Naive thymus-derived CD4-positive, alpha-beta T cell (primary cell): ENCODE results near the gene SLC7A7. TPM values are rescaled to one million over a fixed set of nuclear protein-coding genes. Genes with fewer than 3 reads are reported as not detected.
"Not testable (repeated sequence)": the region's sequence is repeated elsewhere in the genome, so short reads cannot be mapped to it uniquely, and the experiment has no call there.

Source experiments
- ATAC-seq: fragments of 150-1000 bp; cut with Tn5 transposase; 2 replicates; pipeline ENCODE4 v1.10.0; 2021; ENCODE audit warnings: mild to moderate bottlenecking, moderate library complexity
- CTCF ChIA-PET: fragments of 350-600 bp; sonication (Branson Sonifier 250); formaldehyde crosslinking; loops from one replicate; lab custom pipeline; 2021; ENCODE audit warnings: antibody characterized with exemption; lab: Charles Lee
- POLR2A ChIA-PET: fragments of 350-600 bp; sonication (Branson Sonifier 250); formaldehyde crosslinking; loops from one replicate; lab custom pipeline; 2021; ENCODE audit warnings: antibody characterized with exemption, inconsistent platforms; lab: Charles Lee
- DNase-seq, 9 donors: peaks; one replicate each; pipeline versions ENCODE4 v3.0.0 to v3.0.0-alpha.2; 2020 to 2022; ENCODE audit warnings: mixed read lengths in 1 of 9
- H3K27ac ChIP-seq: one replicate; pipeline ENCODE4 v1.7.0; 2013; ENCODE audit warnings: mild to moderate bottlenecking, low read depth, low read length, moderate library complexity
- H3K27me3 ChIP-seq, 2 donors: one replicate each; pipeline ENCODE4 v1.7.0; 2013; ENCODE audit warnings: low read length in 2 of 2, mild to moderate bottlenecking in 2 of 2, moderate library complexity in 2 of 2; ENCODE audit not compliant: control insufficient read depth in 2 of 2, insufficient read depth in 2 of 2
- H3K36me3 ChIP-seq, 3 experiments: 1 replicate in 2 of 3; 2 replicates in 1 of 3; pipeline ENCODE4 v1.7.0; 2013; ENCODE audit warnings: low read length in 3 of 3, mild to moderate bottlenecking in 3 of 3, moderate library complexity in 1 of 3; ENCODE audit not compliant: insufficient read depth in 3 of 3, control insufficient read depth in 2 of 3
- H3K4me1 ChIP-seq, 2 donors: one replicate each; pipeline ENCODE4 v1.7.0; 2013; ENCODE audit warnings: low read length in 2 of 2, mild to moderate bottlenecking in 2 of 2, moderate library complexity in 1 of 2; ENCODE audit not compliant: control insufficient read depth in 2 of 2, insufficient read depth in 2 of 2
- H3K4me3 ChIP-seq: 2 replicates; pipeline ENCODE4 v1.7.0; 2013; ENCODE audit warnings: mild to moderate bottlenecking, low read length
- H3K9me3 ChIP-seq, 3 experiments: 1 replicate in 2 of 3; 2 replicates in 1 of 3; pipeline ENCODE4 v1.7.0; 2013; ENCODE audit warnings: low read length in 3 of 3; ENCODE audit not compliant: control insufficient read depth in 2 of 3
- H3K27ac Mint-ChIP-seq, 9 donors: one replicate each; pipeline ENCODE4 v1.8.0; 2020 to 2022; ENCODE audit warnings: mixed read lengths in 9 of 9, mild to moderate bottlenecking in 8 of 9, moderate library complexity in 5 of 9, inconsistent platforms in 2 of 9
- H3K27me3 Mint-ChIP-seq, 5 donors: one replicate each; pipeline ENCODE4 v1.8.0; 2021 to 2022; ENCODE audit warnings: mixed read lengths in 5 of 5, mild to moderate bottlenecking in 1 of 5
- H3K36me3 Mint-ChIP-seq, 5 donors: one replicate each; pipeline ENCODE4 v1.8.0; 2020 to 2022; ENCODE audit warnings: mixed read lengths in 5 of 5, mild to moderate bottlenecking in 3 of 5, inconsistent platforms in 1 of 5
- H3K4me1 Mint-ChIP-seq, 7 donors: one replicate each; pipeline ENCODE4 v1.8.0; 2020 to 2022; ENCODE audit warnings: mixed read lengths in 7 of 7, mild to moderate bottlenecking in 3 of 7, inconsistent platforms in 1 of 7
- H3K4me3 Mint-ChIP-seq, 10 donors: one replicate each; pipeline ENCODE4 v1.8.0; 2020 to 2022; ENCODE audit warnings: mild to moderate bottlenecking in 10 of 10, mixed read lengths in 10 of 10, moderate library complexity in 6 of 10, inconsistent platforms in 2 of 10
- H3K9me3 Mint-ChIP-seq, 11 donors: one replicate each; pipeline ENCODE4 v1.8.0; 2020 to 2022; ENCODE audit warnings: mixed read lengths in 11 of 11, mild to moderate bottlenecking in 4 of 11, inconsistent platforms in 1 of 11, moderate library complexity in 1 of 11
- intact Hi-C, 2 donors: fragments of 100-400 bp; cut with micrococcal nuclease; formaldehyde crosslinking; loops; one replicate each; pipeline ENCODE4 v1.15.1; 2023
- polyA plus RNA-seq, 2 donors: library from polyadenylated mRNA; unstranded; fragments of 300-500 nt; fragmentation: Illumina TruSeq; gene quantifications; one replicate each; pipeline ENCODE4 v1.2.3, GENCODE V29; 2021
- total RNA-seq, 6 experiments: library from RNA in 5 of 6; stranded (reverse) in 5 of 6; gene quantifications; 1 replicate in 5 of 6; 2 replicates in 1 of 6; pipeline ENCODE4 v1.2.3 and lab custom pipeline; 2021 to 2026

Gene SLC7A7
- total and polyA plus RNA-seq, 7 experiments from 2014 or later, result 1.1 to 71.1 (median 1.8) TPM

DNA sequence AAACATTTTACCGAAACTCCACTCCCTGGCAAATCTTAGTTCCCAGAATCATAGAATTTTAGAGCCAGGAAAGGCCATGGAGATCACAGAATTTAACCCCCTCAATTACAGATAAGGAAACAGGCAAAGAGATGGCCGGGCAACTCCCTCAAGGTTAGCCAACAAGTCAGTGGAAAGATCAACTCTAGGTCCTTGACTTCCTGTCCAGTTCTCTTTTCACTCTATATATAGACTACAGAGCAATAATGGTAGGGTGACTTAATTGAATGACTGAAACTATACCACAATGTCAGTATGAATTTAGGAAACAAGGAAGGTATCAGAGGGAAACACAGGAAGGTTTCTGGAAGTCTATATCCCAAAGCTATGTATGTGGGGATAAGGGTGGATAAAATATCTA is 37.2 kb downstream of the SLC7A7 start:
- H3K9me3 ChIP-seq, result no peaks in the 10 kb centered on the region
- H3K4me1 ChIP-seq, result no peaks in the 10 kb centered on the region
- H3K27ac ChIP-seq, result no peak overlapping the region
- ChIA-PET CTCF (no interaction called here), POLR2A (interaction anchor here (2.0 kb wide), 1 partner anchor 11 kb away, joined by 7 read pairs; the partner anchor contains the start of gene OXA1L)
- peaks cover 0 to 10% (median 0%) of the 10 kb centered on the region in 7 donors for H3K4me1 Mint-ChIP-seq
- H3K4me3 ChIP-seq, result no peak overlapping the region
- H3K36me3 ChIP-seq, result peaks cover 0 to 13% (median 0%) of the 10 kb centered on the region in 3 experiments
- H3K27ac Mint-ChIP-seq, result no peak overlapping the region
- no peaks in the 10 kb centered on the region for H3K27me3 ChIP-seq
- no peaks in the 10 kb centered on the region for H3K9me3 Mint-ChIP-seq
- H3K4me3 Mint-ChIP-seq, result no peak overlapping the region
- no peaks in the 10 kb centered on the region for H3K27me3 Mint-ChIP-seq
- intact Hi-C loops, result no loop called here
- ATAC-seq (no peak), DNase-seq (no peak)
- H3K36me3 Mint-ChIP-seq, result peaks cover 4 to 16% (median 13%) of the 10 kb centered on the region in 5 donors

DNA sequence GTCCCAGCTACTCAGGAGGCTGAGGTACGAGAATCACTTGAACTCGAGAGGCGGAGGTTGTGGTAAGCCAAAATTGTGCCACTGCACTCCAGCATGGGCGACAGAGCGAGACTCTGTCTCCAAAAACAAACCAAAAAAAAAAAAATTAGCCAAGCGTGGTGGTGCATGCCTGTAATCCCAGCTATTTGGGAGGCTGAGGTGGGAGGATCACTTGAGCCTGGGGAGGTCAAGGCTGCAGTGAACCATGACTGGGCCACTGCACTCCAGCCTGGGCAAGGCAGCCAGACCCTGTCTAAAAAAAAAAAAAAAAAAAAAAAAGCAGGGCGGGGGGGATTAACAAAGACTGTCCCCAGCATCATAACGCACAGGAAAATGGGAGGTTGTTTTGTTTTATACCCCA is 38.4 kb downstream of the SLC7A7 start:
- not testable (repeated sequence) for H3K27me3 Mint-ChIP-seq, H3K4me1 ChIP-seq

GRCh38 chr14:22776215-22776614 is 39.0 kb downstream of the SLC7A7 start:
- CTCF ChIA-PET, result no interaction called here
- H3K27me3 Mint-ChIP-seq, result no peaks in the 10 kb centered on the region
- H3K9me3 Mint-ChIP-seq, result no peaks in the 10 kb centered on the region
- no peak overlapping the region for H3K4me3 ChIP-seq
- ATAC-seq (no peak), DNase-seq (no peak)
- H3K27ac ChIP-seq, result no peak overlapping the region
- POLR2A ChIA-PET, result interaction anchor here (1.1 to 1.2 kb wide), 2 partner anchors 8 to 10 kb away, joined by 4 to 5 read pairs; partner anchors contain the start of gene OXA1L
- H3K27ac Mint-ChIP-seq, result peak overlapping the region in 2 of 9 donors; percentile 32 to 54
- no peaks in the 10 kb centered on the region for H3K4me1 ChIP-seq
- H3K4me1 Mint-ChIP-seq, result peaks cover 0 to 10% (median 3%) of the 10 kb centered on the region in 7 donors
- peaks cover 7 to 30% (median 20%) of the 10 kb centered on the region in 5 donors for H3K36me3 Mint-ChIP-seq
- H3K9me3 ChIP-seq, result no peaks in the 10 kb centered on the region
- H3K36me3 ChIP-seq, result peaks cover 4 to 27% (median 5%) of the 10 kb centered on the region in 3 experiments
- no peaks in the 10 kb centered on the region for H3K27me3 ChIP-seq
- H3K4me3 Mint-ChIP-seq, result no peak overlapping the region
- intact Hi-C loops, result no loop called here

More for the DNA sequence above, 38.4 kb downstream of the SLC7A7 start:
- H3K9me3 ChIP-seq, DNase-seq, H3K4me3 Mint-ChIP-seq, H3K9me3 Mint-ChIP-seq, H3K4me1 Mint-ChIP-seq, ATAC-seq, H3K4me3 ChIP-seq, H3K27me3 ChIP-seq, H3K27ac ChIP-seq, intact Hi-C loops: not testable (repeated sequence)
- ChIA-PET CTCF (interaction anchor here (0.6 kb wide), 1 partner anchor 401 kb away, joined by 6 read pairs; no protein-coding TSS in a partner anchor), POLR2A (interaction anchor here (1.1 to 1.2 kb wide), 2 partner anchors 9 to 10 kb away, joined by 4 to 5 read pairs; partner anchors contain the start of gene OXA1L)
- Mint-ChIP-seq H3K27ac (peak overlapping the region in 1 of 9 donors; percentile 47), H3K36me3 (peaks cover 4 to 24% (median 13%) of the 10 kb centered on the region in 5 donors)
- H3K36me3 ChIP-seq, result peaks cover 0 to 20% (median 0%) of the 10 kb centered on the region in 3 experiments

DNA sequence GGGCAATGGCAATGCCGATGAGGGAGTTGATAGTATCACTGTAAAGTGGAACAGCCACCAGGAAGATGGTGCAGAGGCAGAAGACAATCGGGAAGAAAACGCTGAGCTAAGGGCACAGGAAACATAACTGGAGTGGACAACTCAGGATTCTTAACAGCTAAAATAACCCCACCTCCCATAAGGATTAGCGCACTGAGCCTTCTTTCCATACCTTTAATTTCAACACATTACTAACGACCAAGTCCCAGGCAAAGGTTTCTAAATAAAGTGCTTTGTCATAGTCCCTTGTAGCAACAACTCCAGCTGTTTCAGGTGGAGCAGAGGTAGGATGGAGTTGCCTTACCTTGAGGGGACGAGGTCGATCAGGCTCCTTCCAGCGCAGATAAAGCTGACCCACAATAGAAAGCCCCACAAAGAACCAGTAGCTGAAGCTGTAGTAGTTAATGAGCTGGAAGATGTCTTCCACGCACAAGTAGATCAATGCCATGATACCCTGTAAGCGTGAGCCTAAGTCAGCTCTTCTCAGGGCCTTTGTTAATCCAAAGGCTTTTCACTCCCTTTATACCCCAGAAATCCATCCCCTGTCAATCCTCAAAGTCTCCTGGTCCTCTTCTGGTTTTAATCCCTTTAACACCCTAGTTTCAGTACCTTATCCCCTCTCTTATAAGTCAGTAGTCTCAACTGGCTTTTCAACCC is 41.1 kb downstream of the SLC7A7 start:
- POLR2A ChIA-PET, result interaction anchor here (0.8 to 1.2 kb wide), 2 partner anchors 8 to 9 kb away, joined by 3 to 6 read pairs; partner anchors contain the start of gene OXA1L
- peak overlapping the region in 1 of 10 donors; percentile 17 for H3K4me3 Mint-ChIP-seq

DNA sequence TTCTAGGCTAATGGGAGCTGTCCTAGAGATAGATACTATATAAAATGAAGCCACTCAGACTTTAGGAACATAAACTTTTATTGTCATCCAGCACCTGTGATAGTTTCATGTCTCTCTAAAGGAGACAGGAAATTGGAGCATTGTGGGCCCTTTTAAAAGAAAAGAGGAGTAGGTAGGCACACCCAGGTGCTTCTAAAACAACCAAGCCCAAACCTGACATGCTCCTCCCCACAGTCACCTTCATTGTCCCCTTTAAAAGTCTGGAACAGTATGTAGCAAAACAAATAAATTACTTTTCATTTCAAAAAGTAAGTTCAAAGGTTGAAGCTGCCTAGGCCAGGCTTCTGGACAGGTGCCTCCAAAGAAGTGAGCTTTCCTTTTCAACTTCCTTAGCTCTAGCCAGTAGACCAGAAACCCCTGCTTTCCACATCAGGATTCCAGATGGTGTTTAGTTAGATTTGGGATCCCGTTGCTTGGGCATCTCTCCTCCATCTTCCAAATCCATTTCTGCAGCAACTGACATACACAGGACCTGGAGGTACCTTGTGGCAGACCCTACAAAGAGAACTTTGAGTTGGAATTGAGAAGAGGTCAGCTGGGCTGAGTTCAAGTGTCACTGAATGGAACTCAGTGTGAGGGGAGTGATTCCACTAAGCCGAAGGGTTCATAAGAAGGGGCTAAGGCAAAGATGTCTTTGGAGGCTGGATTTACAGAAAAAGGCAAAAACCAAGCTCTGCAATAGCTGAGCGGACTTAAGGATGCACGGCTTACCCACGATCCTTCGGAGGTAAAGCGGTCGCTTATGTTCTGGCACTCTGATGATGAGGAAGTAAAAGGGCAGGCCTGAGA is 41.8 kb downstream of the SLC7A7 start:
- Mint-ChIP-seq H3K27ac (peak overlapping the region in 5 of 9 donors; percentile 4 to 83 (median 32)), H3K4me1 (peaks cover 8 to 22% (median 13%) of the 10 kb centered on the region in 7 donors), H3K4me3 (no peak overlapping the region), H3K27me3 (no peaks in the 10 kb centered on the region), H3K36me3 (peaks cover 25 to 58% (median 43%) of the 10 kb centered on the region in 5 donors), H3K9me3 (no peaks in the 10 kb centered on the region)
- H3K27ac ChIP-seq, result no peak overlapping the region
- H3K4me1 ChIP-seq, result peaks cover 0 to 2% of the 10 kb centered on the region in 2 donors
- intact Hi-C loops, result no loop called here
- ATAC-seq (no peak), DNase-seq (no peak)
- peaks cover 20 to 53% (median 25%) of the 10 kb centered on the region in 3 experiments for H3K36me3 ChIP-seq
- POLR2A ChIA-PET, result interaction anchor here (0.8 kb wide), 1 partner anchor 10 kb away, joined by 3 read pairs; no protein-coding TSS in a partner anchor
- no peaks in the 10 kb centered on the region for H3K9me3 ChIP-seq
- CTCF ChIA-PET, result interaction anchor here (0.5 kb wide), 1 partner anchor 1346 kb away, joined by 4 read pairs; no protein-coding TSS in a partner anchor
- no peaks in the 10 kb centered on the region for H3K27me3 ChIP-seq
- H3K4me3 ChIP-seq, result no peak overlapping the region

More for the DNA sequence above, 41.1 kb downstream of the SLC7A7 start:
- H3K27ac ChIP-seq, result no peak overlapping the region
- H3K4me3 ChIP-seq, result no peak overlapping the region
- H3K4me1 Mint-ChIP-seq, result peaks cover 3 to 16% (median 6%) of the 10 kb centered on the region in 7 donors
- ATAC-seq (no peak), DNase-seq (no peak)
- CTCF ChIA-PET, result interaction anchor here (0.5 kb wide), 1 partner anchor 1347 kb away, joined by 4 read pairs; no protein-coding TSS in a partner anchor
- H3K9me3 Mint-ChIP-seq, result no peaks in the 10 kb centered on the region
- no peaks in the 10 kb centered on the region for H3K27me3 Mint-ChIP-seq
- intact Hi-C loops, result no loop called here
- peaks cover 23 to 51% (median 40%) of the 10 kb centered on the region in 5 donors for H3K36me3 Mint-ChIP-seq
- H3K27ac Mint-ChIP-seq, result peak overlapping the region in 4 of 9 donors; percentile 16 to 83 (median 68)
- H3K4me1 ChIP-seq, result no peaks in the 10 kb centered on the region
- no peaks in the 10 kb centered on the region for H3K27me3 ChIP-seq
- no peaks in the 10 kb centered on the region for H3K9me3 ChIP-seq
- peaks cover 20 to 47% (median 24%) of the 10 kb centered on the region in 3 experiments for H3K36me3 ChIP-seq

DNA sequence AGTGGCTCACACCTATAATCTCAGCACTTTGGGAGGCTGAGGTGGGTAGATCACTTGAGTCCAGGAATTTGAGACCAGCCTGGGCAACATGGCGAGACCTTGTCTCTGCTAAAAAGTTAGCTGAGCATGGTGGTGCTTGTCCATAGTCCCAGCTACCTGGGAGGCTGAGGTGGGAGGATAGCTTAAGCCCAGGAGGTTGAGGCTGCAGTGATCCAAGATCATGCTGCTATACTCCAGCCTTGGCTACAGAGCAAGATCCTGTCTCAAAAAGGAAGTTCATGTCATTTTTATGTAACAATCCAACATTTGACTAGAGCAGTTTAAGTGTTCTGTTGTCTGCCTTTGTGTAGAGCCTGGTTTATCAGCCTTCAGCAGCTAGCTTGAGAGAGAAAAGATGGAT is 42.5 kb downstream of the SLC7A7 start:
- peak overlapping the region in 3 of 9 donors; percentile 12 to 32 (median 21) for H3K27ac Mint-ChIP-seq
- Histone ChIP-seq H3K9me3 (no peaks in the 10 kb centered on the region), H3K27ac (no peak overlapping the region), H3K4me1 (peaks cover 5 to 8% of the 10 kb centered on the region in 2 donors), H3K4me3 (no peak overlapping the region), H3K36me3 (peaks cover 20 to 59% (median 25%) of the 10 kb centered on the region in 3 experiments), H3K27me3 (no peaks in the 10 kb centered on the region)
- peaks cover 14 to 29% (median 20%) of the 10 kb centered on the region in 7 donors for H3K4me1 Mint-ChIP-seq
- ChIA-PET CTCF (no interaction called here), POLR2A (no interaction called here)
- H3K36me3 Mint-ChIP-seq, result peaks cover 25 to 62% (median 43%) of the 10 kb centered on the region in 5 donors
- intact Hi-C loops, result no loop called here
- H3K27me3 Mint-ChIP-seq, result no peaks in the 10 kb centered on the region
- no peak for DNase-seq
- H3K4me3 Mint-ChIP-seq, result no peak overlapping the region
- no peak for ATAC-seq
- H3K9me3 Mint-ChIP-seq, result no peaks in the 10 kb centered on the region
